WERI-Rb-1 (cell line): ENCODE data around the gene ADCY2.

ENCODE experiments used
- DNase-seq: peaks from one replicate; pipeline ENCODE4 v3.0.0-alpha.2; 2020
- H3K27ac ChIP-seq: fragments of 250-450 bp; sonication (Bioruptor Pico); 2 replicates; pipeline ENCODE4 v1.5.1; 2020; ENCODE audit warnings: mild to moderate bottlenecking, moderate library complexity
- H3K27me3 ChIP-seq: fragments of 250-450 bp; sonication (Bioruptor Pico); 2 replicates; pipeline ENCODE4 v1.5.1; 2021; ENCODE audit warnings: mild to moderate bottlenecking, low read depth, moderate library complexity; ENCODE audit not compliant: insufficient read depth, severe bottlenecking
- H3K36me3 ChIP-seq: fragments of 250-450 bp; sonication (Bioruptor Pico); 2 replicates; pipeline ENCODE4 v1.5.1; 2020; ENCODE audit warnings: mild to moderate bottlenecking, moderate library complexity
- H3K4me3 ChIP-seq: 2 replicates; pipeline ENCODE4 v1.5.1; 2011; ENCODE audit warnings: low read depth, mild to moderate bottlenecking, control low read depth, low read length
- H3K9me3 ChIP-seq: fragments of 250-450 bp; sonication (Bioruptor Pico); 2 replicates; pipeline ENCODE4 v1.5.1; 2021; ENCODE audit warnings: mild to moderate bottlenecking, moderate library complexity; ENCODE audit not compliant: severe bottlenecking
- TF ChIP-seq, protein P1 (sequence below): IDR thresholded peaks from 2 replicates; pipeline ENCODE4 v1.5.1; 2011; ENCODE audit warnings: low read depth, mild to moderate bottlenecking, control low read depth, inconsistent platforms, low read length

ADCY2 gene

GRCh38 chr5:7664208-7664607, 268.3 kb downstream of the ADCY2 start:
- no peak for DNase-seq
- Histone ChIP-seq H3K9me3 (no peaks in the 10 kb centered on the region), H3K27ac (no peak overlapping the region), H3K4me3 (no peak overlapping the region), H3K27me3 (no peaks in the 10 kb centered on the region), H3K36me3 (no peaks in the 10 kb centered on the region; the same call in none of the 2 replicates)
- TF ChIP-seq, protein P1, sequence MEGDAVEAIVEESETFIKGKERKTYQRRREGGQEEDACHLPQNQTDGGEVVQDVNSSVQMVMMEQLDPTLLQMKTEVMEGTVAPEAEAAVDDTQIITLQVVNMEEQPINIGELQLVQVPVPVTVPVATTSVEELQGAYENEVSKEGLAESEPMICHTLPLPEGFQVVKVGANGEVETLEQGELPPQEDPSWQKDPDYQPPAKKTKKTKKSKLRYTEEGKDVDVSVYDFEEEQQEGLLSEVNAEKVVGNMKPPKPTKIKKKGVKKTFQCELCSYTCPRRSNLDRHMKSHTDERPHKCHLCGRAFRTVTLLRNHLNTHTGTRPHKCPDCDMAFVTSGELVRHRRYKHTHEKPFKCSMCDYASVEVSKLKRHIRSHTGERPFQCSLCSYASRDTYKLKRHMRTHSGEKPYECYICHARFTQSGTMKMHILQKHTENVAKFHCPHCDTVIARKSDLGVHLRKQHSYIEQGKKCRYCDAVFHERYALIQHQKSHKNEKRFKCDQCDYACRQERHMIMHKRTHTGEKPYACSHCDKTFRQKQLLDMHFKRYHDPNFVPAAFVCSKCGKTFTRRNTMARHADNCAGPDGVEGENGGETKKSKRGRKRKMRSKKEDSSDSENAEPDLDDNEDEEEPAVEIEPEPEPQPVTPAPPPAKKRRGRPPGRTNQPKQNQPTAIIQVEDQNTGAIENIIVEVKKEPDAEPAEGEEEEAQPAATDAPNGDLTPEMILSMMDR = no peak

- Histone ChIP-seq H3K36me3 (peaks cover 3% of the 10 kb centered on the region), H3K27ac (no peak overlapping the region), H3K27me3 (no peaks in the 10 kb centered on the region), H3K4me3 (no peak overlapping the region), H3K9me3 (no peaks in the 10 kb centered on the region)
- TF ChIP-seq, protein P1 = no peak
- DNase-seq = no peak
Measured at GRCh38 chr5:7667216-7667767, 271.4 kb downstream of the ADCY2 start.

DNA sequence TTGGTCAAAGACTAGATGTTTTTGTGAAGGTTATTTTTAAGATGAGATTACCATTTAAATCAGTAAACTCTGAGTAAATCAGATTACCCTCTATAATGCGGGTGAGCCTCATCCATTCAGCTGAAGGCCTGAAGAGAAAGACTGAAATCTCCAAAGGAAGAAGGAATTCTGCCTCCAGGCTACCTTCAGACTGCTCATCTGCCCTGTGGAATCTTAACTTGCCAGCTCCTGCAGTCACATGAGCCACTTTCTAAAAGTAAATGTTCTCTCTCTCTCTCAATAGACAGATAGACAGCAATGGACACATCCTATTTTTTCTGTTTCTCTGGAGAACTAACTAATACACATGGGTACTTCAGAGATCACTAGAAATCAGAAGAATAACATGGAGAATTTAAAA, 272.2 kb downstream of the ADCY2 start:
- no peak overlapping the region for H3K4me3 ChIP-seq
- no peak for DNase-seq
- TF ChIP-seq, protein P1 = no peak
- peaks cover 3% of the 10 kb centered on the region for H3K36me3 ChIP-seq
- H3K9me3 ChIP-seq = no peaks in the 10 kb centered on the region
- H3K27ac ChIP-seq = no peak overlapping the region
- H3K27me3 ChIP-seq = no peaks in the 10 kb centered on the region

- TF ChIP-seq, protein P1 = no peak
- no peaks in the 10 kb centered on the region for H3K27me3 ChIP-seq
- no peak for DNase-seq
- no peak overlapping the region for H3K4me3 ChIP-seq
- no peaks in the 10 kb centered on the region for H3K9me3 ChIP-seq
- H3K36me3 ChIP-seq = peaks cover 3% of the 10 kb centered on the region
- H3K27ac ChIP-seq = no peak overlapping the region
Measured at GRCh38 chr5:7668627-7669026, 272.7 kb downstream of the ADCY2 start.

DNA sequence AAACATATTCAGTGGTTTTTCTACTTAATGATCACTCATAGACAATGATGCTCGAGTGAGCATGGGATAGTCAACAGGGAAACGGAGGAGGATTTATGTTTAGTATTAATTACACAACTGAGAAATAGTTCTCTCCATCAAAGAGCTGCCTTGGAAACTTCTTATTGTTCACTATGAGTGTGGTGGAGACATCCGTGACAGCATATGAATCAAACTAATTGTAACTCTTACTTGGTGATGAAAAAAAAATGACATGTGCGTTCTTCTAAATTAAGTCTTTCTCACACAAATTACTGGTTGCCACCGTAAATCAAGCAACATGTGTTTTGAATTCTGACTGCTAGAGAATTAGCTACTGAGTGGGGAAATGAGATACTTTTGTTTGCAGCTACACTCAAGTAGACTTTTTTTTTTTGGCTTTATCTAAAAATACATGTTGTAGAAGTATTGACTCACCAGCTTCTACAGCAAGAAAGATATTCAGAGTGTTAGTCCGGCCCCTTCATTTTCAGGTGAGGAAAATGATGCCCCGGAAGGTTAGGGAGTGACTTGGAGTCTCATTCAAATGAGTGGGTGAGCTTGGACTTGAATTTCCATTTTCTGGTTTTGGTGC, 275.5 kb downstream of the ADCY2 start:
- TF ChIP-seq, protein P1 = no peak
- H3K36me3 ChIP-seq = peaks cover 3% of the 10 kb centered on the region

DNA sequence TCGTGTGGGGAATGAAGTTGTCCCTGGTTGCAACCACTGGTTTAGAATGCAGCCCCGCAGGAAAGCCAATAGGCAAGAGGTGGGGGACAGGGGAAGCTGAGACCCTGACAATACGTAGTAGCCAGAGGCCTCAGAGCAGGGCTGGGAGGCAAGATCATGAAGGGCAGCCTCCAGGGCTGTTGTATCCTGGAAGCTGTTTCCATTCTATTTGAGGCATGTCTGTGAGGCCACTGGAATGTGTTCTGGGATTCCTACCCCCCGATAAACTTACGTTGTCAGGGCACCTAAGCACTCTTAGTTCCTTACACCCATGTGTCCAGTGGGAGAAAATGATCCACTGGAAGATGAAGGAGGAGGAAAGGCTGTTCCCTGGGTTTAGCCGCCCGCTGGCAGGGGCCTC, 277.7 kb downstream of the ADCY2 start:
- TF ChIP-seq, protein P1 = no peak
- no peak for DNase-seq
- Histone ChIP-seq H3K27ac (no peak overlapping the region), H3K4me3 (no peak overlapping the region), H3K27me3 (no peaks in the 10 kb centered on the region), H3K36me3 (peaks cover 3% of the 10 kb centered on the region), H3K9me3 (no peaks in the 10 kb centered on the region)

More for the DNA sequence above, 275.5 kb downstream of the ADCY2 start:
- H3K4me3 ChIP-seq = no peak overlapping the region
- no peaks in the 10 kb centered on the region for H3K9me3 ChIP-seq
- no peaks in the 10 kb centered on the region for H3K27me3 ChIP-seq
- DNase-seq = no peak
- H3K27ac ChIP-seq = no peak overlapping the region
